ENCODE results near the gene MYH16.

DNA sequence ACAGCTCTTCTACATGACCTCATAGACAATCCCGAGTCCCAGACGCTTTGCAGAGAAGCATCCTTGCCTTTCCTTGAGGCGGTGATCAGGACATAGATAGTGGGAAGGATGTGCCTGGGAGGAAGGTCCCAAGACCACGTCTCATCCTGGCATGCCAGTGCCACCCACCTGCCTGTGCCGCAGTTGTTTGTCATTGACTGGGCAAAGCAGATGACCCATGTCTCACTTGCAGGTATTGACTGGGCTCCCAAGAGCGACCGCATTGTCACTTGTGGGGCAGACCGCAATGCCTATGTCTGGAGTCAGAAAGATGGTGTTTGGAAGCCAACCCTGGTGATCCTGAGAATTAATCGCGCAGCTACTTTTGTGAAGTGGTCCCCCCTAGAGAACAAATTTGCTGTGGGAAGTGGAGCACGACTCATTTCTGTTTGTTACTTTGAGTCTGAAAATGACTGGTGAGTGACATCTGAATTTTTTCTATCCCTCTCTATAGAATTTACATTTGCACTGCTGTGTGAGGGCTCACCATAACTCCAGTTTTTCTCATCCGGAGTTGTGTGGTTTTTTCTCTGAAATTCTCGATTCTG is 71.5 kb downstream of the MYH16 start:
- TF ChIP-seq EZH2 (IDR thresholded peaks at IDR 0.05; ENCODE audit: borderline replicate concordance, low read length), result no peak
- no peak for TF ChIP-seq CTCF (conservative IDR thresholded peaks at IDR 0.05 in 1 of 2, IDR thresholded peaks at IDR 0.05 in 1 of 2; ENCODE audit: extremely low read depth in 1 of 2, insufficient read depth in 1 of 2, low read depth in 1 of 2, low read length in 2 of 2)

All from mammary epithelial cell (primary cell).